Liver (tissue), 9 donors: ENCODE results near the gene CELF2. TPM values are rescaled to one million over a fixed set of nuclear protein-coding genes. Genes with fewer than 3 reads are reported as not detected.

Experiments used
- DNase-seq: peaks from one replicate; pipeline ENCODE4 v3.0.0-alpha.2; 2017; ENCODE audit warnings: low spot score
- H3K27ac ChIP-seq, 2 donors: one replicate each; pipeline ENCODE4 v1.7.0; 2013; ENCODE audit warnings: inconsistent platforms in 2 of 2, low read length in 2 of 2, control low read depth in 1 of 2, low read depth in 1 of 2, mild to moderate bottlenecking in 1 of 2
- H3K27me3 ChIP-seq, 4 donors: one replicate each; pipeline versions ENCODE4 v1.6.1 to v1.7.0; 2013; ENCODE audit warnings: low read length in 3 of 4, inconsistent platforms in 1 of 4, mild to moderate bottlenecking in 1 of 4, moderate library complexity in 1 of 4; ENCODE audit not compliant: control insufficient read depth in 4 of 4, insufficient read depth in 4 of 4
- H3K36me3 ChIP-seq, 4 donors: one replicate each; pipeline versions ENCODE4 v1.6.1 to v1.7.0; 2013; ENCODE audit warnings: low read length in 3 of 4, mild to moderate bottlenecking in 3 of 4, low read depth in 1 of 4, moderate library complexity in 1 of 4; ENCODE audit not compliant: control insufficient read depth in 4 of 4, insufficient read depth in 3 of 4
- H3K4me1 ChIP-seq, 4 donors: one replicate each; pipeline versions ENCODE4 v1.6.1 to v1.7.0; 2013; ENCODE audit warnings: low read length in 3 of 4, mild to moderate bottlenecking in 3 of 4, moderate library complexity in 1 of 4; ENCODE audit not compliant: control insufficient read depth in 4 of 4, insufficient read depth in 4 of 4
- H3K4me3 ChIP-seq, 3 donors: one replicate each; pipeline versions ENCODE4 v1.6.1 to v1.7.0; 2013; ENCODE audit warnings: low read length in 3 of 3, control low read depth in 1 of 3, low read depth in 1 of 3, mild to moderate bottlenecking in 1 of 3
- H3K9ac ChIP-seq, 2 donors: one replicate each; pipeline ENCODE4 v1.7.0; 2013; ENCODE audit warnings: low read length in 2 of 2, mild to moderate bottlenecking in 2 of 2, moderate library complexity in 2 of 2, control low read depth in 1 of 2, low read depth in 1 of 2
- H3K9me3 ChIP-seq, 4 donors: one replicate each; pipeline versions ENCODE4 v1.6.1 to v1.7.0; 2013; ENCODE audit warnings: low read length in 3 of 4; ENCODE audit not compliant: control insufficient read depth in 4 of 4
- EGR1 ChIP-seq, 2 donors: IDR thresholded peaks; 2 replicates each; pipeline ENCODE4 v1.6.1; 2016 to 2018; ENCODE audit warnings: antibody characterized with exemption in 2 of 2, low read depth in 2 of 2
- FOXA2 ChIP-seq: IDR thresholded peaks from 2 replicates; pipeline ENCODE4 v1.6.1; 2016; ENCODE audit warnings: antibody characterized with exemption
- JUND ChIP-seq, 2 donors: IDR thresholded peaks; 2 replicates each; pipeline ENCODE4 v1.6.1; 2016; ENCODE audit warnings: antibody characterized with exemption in 2 of 2
- MAX ChIP-seq: IDR thresholded peaks from 2 replicates; pipeline ENCODE4 v1.6.1; 2016; ENCODE audit warnings: antibody characterized with exemption
- NR2F2 ChIP-seq: IDR thresholded peaks from 2 replicates; pipeline ENCODE4 v1.6.1; 2016; ENCODE audit warnings: antibody characterized with exemption
- RAD21 ChIP-seq, 2 donors: IDR thresholded peaks; 2 replicates each; pipeline ENCODE4 v1.6.1; 2016; ENCODE audit warnings: antibody characterized with exemption in 2 of 2, mild to moderate bottlenecking in 2 of 2
- REST ChIP-seq: IDR thresholded peaks from 2 replicates; pipeline ENCODE4 v1.6.1; 2016; ENCODE audit warnings: antibody characterized with exemption, mild to moderate bottlenecking
- RXRA ChIP-seq, 2 donors: IDR thresholded peaks; 2 replicates each; pipeline ENCODE4 v1.6.1; 2017 to 2018; ENCODE audit warnings: antibody characterized with exemption in 2 of 2, mild to moderate bottlenecking in 1 of 2
- TAF1 ChIP-seq: conservative IDR thresholded peaks from 2 replicates; pipeline ENCODE4 v1.6.1; 2016; ENCODE audit warnings: antibody characterized with exemption, mild to moderate bottlenecking
- YY1 ChIP-seq: IDR thresholded peaks from 2 replicates; pipeline ENCODE4 v1.6.1; 2016; ENCODE audit warnings: antibody characterized with exemption, mild to moderate bottlenecking
- WGBS: extraction: QIAGEN DNeasy Blood & Tissue Kit; methylation state at CpG from one replicate; pipeline ENCODE4 v1.1.7; 2013; 5-methylcytosine and 5-hydroxymethylcytosine counted together
- polyA plus RNA-seq, 2 donors: library from polyadenylated mRNA; stranded (reverse) in 1 of 2; unstranded in 1 of 2; fragments of 200-250 nt in 1 of 2; fragments of >200 nt in 1 of 2; fragmentation: Nextera tagmentation in 1 of 2; extraction: Ambion mirVana in 1 of 2; gene quantifications; one replicate each; pipeline versions ENCODE4 v1.2.1 to v1.2.3, GENCODE V29; 2013 to 2015
- total RNA-seq, 2 donors: library from RNA; depleted of rRNA; stranded (reverse); fragments of >200 nt; gene quantifications; one replicate each; pipeline ENCODE4 v1.2.3, GENCODE V29; 2014
- donor health status: healthy.
- donor health status: healthy.
- donor health status: healthy.
- donor health status: healthy.
- donor health status: healthy.

Gene CELF2
- total and polyA plus RNA-seq, 4 donors = 1.4 to 8.5 (median 5.6) TPM

- TF ChIP-seq REST = no peak
- TF ChIP-seq TAF1 = no peak
Observed at GRCh38 chr10:11148142-11149028, 130.7 kb downstream of the CELF2 start (continued).

GRCh38 chr10:11149807-11150141 is 132.1 kb downstream of the CELF2 start:
- no peak overlapping the region for H3K4me3 ChIP-seq
- H3K36me3 ChIP-seq = no peaks in the 10 kb centered on the region
- H3K9me3 ChIP-seq = no peaks in the 10 kb centered on the region
- no peak overlapping the region for H3K27ac ChIP-seq
- peaks cover 0 to 4% (median 0%) of the 10 kb centered on the region in 4 donors for H3K4me1 ChIP-seq
- DNase-seq = no peak
- no peak overlapping the region for H3K9ac ChIP-seq
- TF ChIP-seq EGR1 (IDR thresholded peaks at IDR 0.05; ENCODE audit: low read depth in 2 of 2) (no peak), RAD21 (IDR thresholded peaks at IDR 0.05) (no peak), REST (no peak), RXRA (IDR thresholded peaks at IDR 0.05) (no peak), MAX (no peak), FOXA2 (no peak), NR2F2 (no peak), YY1 (no peak), JUND (IDR thresholded peaks at IDR 0.05) (no peak)
- H3K27me3 ChIP-seq = no peaks in the 10 kb centered on the region
- 66% methylated on average over 3 of the region's 3 CpGs for WGBS

- Histone ChIP-seq H3K9me3 (no peaks in the 10 kb centered on the region), H3K27ac (no peak overlapping the region), H3K4me3 (no peak overlapping the region), H3K36me3 (no peaks in the 10 kb centered on the region), H3K9ac (no peak overlapping the region), H3K4me1 (peaks cover 0 to 4% (median 0%) of the 10 kb centered on the region in 4 donors), H3K27me3 (no peaks in the 10 kb centered on the region)
- no peak for DNase-seq
- no peak for TF ChIP-seq RXRA (IDR thresholded peaks at IDR 0.05)
- whole genome bisulfite sequencing = 62% methylated on average over 3 of the region's 3 CpGs
Observed at GRCh38 chr10:11150231-11150731, 132.6 kb downstream of the CELF2 start.
